H1 (cell line): ENCODE data around the gene ZNF775. TPM values are rescaled to one million over a fixed set of nuclear protein-coding genes. Genes with fewer than 3 reads are reported as not detected.

ENCODE experiments used
- CHD7 ChIP-seq: fragments of 300-600 bp; sonication (generic); IDR thresholded peaks from 2 replicates; pipeline ENCODE4 v1.7.1; 2012; ENCODE audit warnings: low read length, moderate library complexity, mild to moderate bottlenecking, inconsistent platforms; ENCODE audit not compliant: insufficient replicate concordance
- EZH2 ChIP-seq: fragments of 200-600 bp; sonication (generic); IDR thresholded peaks from 2 replicates; pipeline ENCODE4 v1.7.1; 2012; ENCODE audit warnings: low read depth, mild to moderate bottlenecking, moderate library complexity, low read length, inconsistent platforms; ENCODE audit not compliant: severe bottlenecking
- HDAC2 ChIP-seq, 2 experiments: fragments of 300-600 bp in 1 of 2; sonication (generic) in 1 of 2; IDR thresholded peaks; 2 replicates each; pipeline ENCODE4 v1.6.1; 2011 to 2012; ENCODE audit warnings: low read depth in 2 of 2, low read length in 2 of 2, mild to moderate bottlenecking in 2 of 2, moderate library complexity in 2 of 2, borderline replicate concordance in 1 of 2, inconsistent platforms in 1 of 2
- KDM1A ChIP-seq: fragments of 200-600, 300-600 bp; sonication (generic); IDR thresholded peaks from 2 replicates; pipeline ENCODE4 v1.7.1; 2016; ENCODE audit warnings: mild to moderate bottlenecking, low read length, borderline replicate concordance
- MAX ChIP-seq: IDR thresholded peaks from 2 replicates; pipeline ENCODE4 v1.6.1; 2012; ENCODE audit warnings: inconsistent platforms
- RNF2 ChIP-seq: fragments of 200-900, 300-1000 bp; sonication (generic); IDR thresholded peaks from 2 replicates; pipeline ENCODE4 v1.7.1; 2016; ENCODE audit warnings: borderline replicate concordance, low read depth, mild to moderate bottlenecking, antibody characterized with exemption, low read length; ENCODE audit not compliant: poor library complexity, severe bottlenecking; ENCODE audit errors: missing control alignments
- SIN3A ChIP-seq, 2 experiments: IDR thresholded peaks in 1 of 2; conservative IDR thresholded peaks in 1 of 2; 2 replicates each; pipeline ENCODE4 v1.6.1; 2011 to 2012; ENCODE audit warnings: low read length in 2 of 2, improper control_type of control experiment in 1 of 2, low read depth in 1 of 2, mild to moderate bottlenecking in 1 of 2
- SUZ12 ChIP-seq: fragments of 200-600 bp; sonication (generic); IDR thresholded peaks from 2 replicates; pipeline ENCODE4 v1.6.1; 2012; ENCODE audit warnings: mild to moderate bottlenecking, inconsistent platforms, low read length, moderate library complexity, mixed read lengths
- polyA plus RNA-seq, 7 experiments: library from polyadenylated mRNA; depleted of rRNA in 3 of 7; stranded (reverse) in 5 of 7; unstranded in 2 of 7; fragments of >200 nt in 5 of 7; fragments of 200-250 nt in 2 of 7; gene quantifications; 1 replicate in 5 of 7; 2 replicates in 1 of 7; 4 replicates in 1 of 7; pipeline versions ENCODE4 v1.2.1 to v1.2.3, GENCODE V29; 2011 to 2013; ENCODE audit warnings: missing spikeins in 2 of 7, mixed read lengths in 2 of 7
- total RNA-seq: library from RNA; stranded (reverse); fragmentation: NEBNext Ultra II Directional; extraction: Animal tissue kit (Norgen Biotek cat#: 25700); gene quantifications from 2 replicates; pipeline ENCODE4 v1.2.1, GENCODE V29; 2021

Gene ZNF775
- total and polyA plus RNA-seq, 2 of the 8 experiments (the other 6 are each of a cell fraction or from before 2014, with no cell fraction given), result 13.6 to 21.5 TPM

- TF ChIP-seq CHD7 (peak; percentile 99), SUZ12 (no peak), RNF2 (no peak), HDAC2 (IDR thresholded peaks at IDR 0.05; ENCODE audit: borderline replicate concordance in 1 of 2, low read depth in 2 of 2, low read length in 2 of 2) (no peak), MAX (no peak), SIN3A (conservative IDR thresholded peaks at IDR 0.05 in 1 of 2, IDR thresholded peaks at IDR 0.05 in 1 of 2; ENCODE audit: low read depth in 1 of 2, low read length in 2 of 2) (peak in 1 of 2 experiments; percentile 17; a peak in 1 of 4 replicates), EZH2 (no peak), KDM1A (peak; percentile 79)
These were observed 26.6 kb downstream of the ZNF775 start (continued) for GRCh38 chr7:150405584-150406311.
